Measurements from ENCODE around the gene AMOTL1.
A peak's percentile ranks its signal among the peaks of the same experiment; 100 is the strongest.

GRCh38 chr11:94750319-94751217 lies 17.6 kb upstream of the AMOTL1 start:
- TF ChIP-seq CTCF (IDR thresholded peaks at IDR 0.05; ENCODE audit: control extremely low read depth in 1 of 3, insufficient read depth in 1 of 3, low read depth in 1 of 3, low read length in 3 of 3) (no peak), GABPA (IDR thresholded peaks at IDR 0.05; ENCODE audit: borderline replicate concordance, insufficient read depth, low read length) (no peak), POLR2AphosphoS5 (IDR thresholded peaks at IDR 0.05; ENCODE audit: low read depth, low read length) (no peak), SUZ12 (IDR thresholded peaks at IDR 0.05; ENCODE audit: low read length) (no peak), CEBPB (IDR thresholded peaks at IDR 0.05; ENCODE audit: low read depth, low read length) (0 out of 2 replicates have a peak, but pooled peaks have one; percentile 31)
